Sigmoid colon (tissue), 7 donors: ENCODE data around the gene KCNAB2. TPM values are rescaled to one million over a fixed set of nuclear protein-coding genes. Genes with fewer than 3 reads are reported as not detected.
A peak's percentile ranks its signal among the peaks of the same experiment; 100 is the strongest.

ENCODE experiments used
- DNase-seq: peaks from one replicate; pipeline ENCODE4 v3.0.0-alpha.2; 2019
- H3K27ac ChIP-seq, 4 donors: fragments of 200-600 bp; sonication (generic); one replicate each; pipeline ENCODE4 v1.5.1; 2016 to 2019; ENCODE audit warnings: mild to moderate bottlenecking in 1 of 4
- H3K27me3 ChIP-seq, 3 donors: fragments of 200-600 bp; sonication (generic); one replicate each; pipeline ENCODE4 v1.5.1; 2019; ENCODE audit warnings: mild to moderate bottlenecking in 1 of 3
- H3K36me3 ChIP-seq, 4 donors: fragments of 200-600 bp; sonication (generic); one replicate each; pipeline ENCODE4 v1.5.1; 2016 to 2019
- H3K4me1 ChIP-seq, 4 donors: fragments of 200-600 bp; sonication (generic); one replicate each; pipeline ENCODE4 v1.5.1; 2017 to 2019
- H3K4me3 ChIP-seq, 4 donors: fragments of 200-600 bp; sonication (generic); one replicate each; pipeline ENCODE4 v1.5.1; 2017 to 2019; ENCODE audit warnings: mild to moderate bottlenecking in 2 of 4, moderate library complexity in 1 of 4
- H3K9me3 ChIP-seq, 4 donors: fragments of 200-600 bp in 3 of 4; sonication (generic) in 3 of 4; one replicate each; pipeline versions ENCODE4 v1.5.1 to v1.6.1; 2013 to 2019
- EP300 ChIP-seq, 4 donors: sonication (generic); formaldehyde crosslinking; IDR thresholded peaks; one replicate each; pipeline ENCODE4 v1.6.1; 2017; ENCODE audit warnings: antibody characterized with exemption in 4 of 4
- POLR2A ChIP-seq, 2 donors: fragments of 450-650 bp; IDR thresholded peaks; one replicate each; pipeline ENCODE4 v1.6.1; 2016; ENCODE audit warnings: antibody characterized with exemption in 2 of 2, mild to moderate bottlenecking in 2 of 2, moderate library complexity in 2 of 2
- POLR2AphosphoS5 ChIP-seq, 4 donors: sonication (generic); formaldehyde crosslinking; IDR thresholded peaks; one replicate each; pipeline ENCODE4 v1.6.1; 2017; ENCODE audit warnings: antibody characterized with exemption in 4 of 4
- WGBS, 2 donors: extraction: QIAGEN DNeasy Blood & Tissue Kit; methylation state at CpG; one replicate each; pipeline ENCODE4 v1.1.7; 2013; 5-methylcytosine and 5-hydroxymethylcytosine counted together
- intact Hi-C: fragments of 100-400 bp; cut with DNase I; formaldehyde crosslinking; loops from one replicate; pipeline ENCODE4 v1.15.1; 2023
- polyA plus RNA-seq, 3 donors: library from polyadenylated mRNA; stranded (reverse); fragments of 200-250 nt; gene quantifications; one replicate each; pipeline ENCODE4 v1.2.3, GENCODE V29; 2013
- total RNA-seq, 4 donors: library from RNA; depleted of rRNA; stranded (reverse); fragments of >200 nt; gene quantifications; one replicate each; pipeline ENCODE4 v1.1.0, GENCODE V29; 2016
- TF ChIP-seq, protein P1 (sequence below), 4 experiments: fragments of 450-650 bp in 3 of 4; fragments of 200-600 bp in 1 of 4; IDR thresholded peaks; one replicate each; pipeline ENCODE4 v1.5.1; 2016 to 2019; ENCODE audit warnings: antibody characterized with exemption in 4 of 4, mild to moderate bottlenecking in 3 of 4, moderate library complexity in 2 of 4
- donor health status: healthy with polysubstance abuse.
- donor health status: Bipolar disorder and iron deficiency.
- donor health status: healthy.

Gene KCNAB2
- total and polyA plus RNA-seq, 7 donors, result 3.0 to 23.5 (median 7.7) TPM

DNA sequence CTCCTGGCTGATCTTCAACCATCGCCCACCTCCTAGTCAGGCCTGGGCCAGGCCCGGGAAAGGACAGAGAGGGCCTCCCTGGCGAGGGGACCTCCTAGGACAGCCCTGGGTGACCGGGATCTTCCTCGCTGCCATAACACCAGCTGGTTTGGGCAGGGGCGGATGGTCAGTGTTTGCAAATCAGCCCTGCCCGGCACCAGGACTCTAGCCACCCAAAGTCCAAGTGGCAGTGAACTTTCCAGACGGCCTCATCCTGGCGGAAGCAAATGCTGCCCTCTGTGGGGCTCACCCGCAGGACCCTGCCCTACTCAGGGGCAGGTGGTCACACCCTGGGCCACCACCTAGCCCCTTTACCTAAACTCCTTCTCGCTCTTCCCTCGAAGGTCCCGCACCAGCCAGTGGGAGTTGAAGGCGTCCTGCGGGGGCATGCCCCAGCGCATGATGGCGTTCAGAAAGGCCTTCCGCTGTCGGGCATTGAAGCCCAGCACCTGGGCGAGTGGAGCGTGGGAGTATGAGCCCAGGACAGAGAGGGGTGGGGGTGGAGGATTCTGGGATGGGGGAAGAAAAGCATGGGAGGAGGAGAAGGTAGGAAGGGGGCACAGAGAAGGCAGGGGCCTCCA, 79.2 kb downstream of the KCNAB2 start:
- Histone ChIP-seq H3K27me3 (peaks cover 0 to 23% (median 15%) of the 10 kb centered on the region in 3 donors), H3K27ac (no peak overlapping the region), H3K4me3 (no peak overlapping the region), H3K9me3 (no peaks in the 10 kb centered on the region), H3K36me3 (no peaks in the 10 kb centered on the region), H3K4me1 (peaks cover 0 to 11% (median 8%) of the 10 kb centered on the region in 4 donors)
- TF ChIP-seq, protein P1, sequence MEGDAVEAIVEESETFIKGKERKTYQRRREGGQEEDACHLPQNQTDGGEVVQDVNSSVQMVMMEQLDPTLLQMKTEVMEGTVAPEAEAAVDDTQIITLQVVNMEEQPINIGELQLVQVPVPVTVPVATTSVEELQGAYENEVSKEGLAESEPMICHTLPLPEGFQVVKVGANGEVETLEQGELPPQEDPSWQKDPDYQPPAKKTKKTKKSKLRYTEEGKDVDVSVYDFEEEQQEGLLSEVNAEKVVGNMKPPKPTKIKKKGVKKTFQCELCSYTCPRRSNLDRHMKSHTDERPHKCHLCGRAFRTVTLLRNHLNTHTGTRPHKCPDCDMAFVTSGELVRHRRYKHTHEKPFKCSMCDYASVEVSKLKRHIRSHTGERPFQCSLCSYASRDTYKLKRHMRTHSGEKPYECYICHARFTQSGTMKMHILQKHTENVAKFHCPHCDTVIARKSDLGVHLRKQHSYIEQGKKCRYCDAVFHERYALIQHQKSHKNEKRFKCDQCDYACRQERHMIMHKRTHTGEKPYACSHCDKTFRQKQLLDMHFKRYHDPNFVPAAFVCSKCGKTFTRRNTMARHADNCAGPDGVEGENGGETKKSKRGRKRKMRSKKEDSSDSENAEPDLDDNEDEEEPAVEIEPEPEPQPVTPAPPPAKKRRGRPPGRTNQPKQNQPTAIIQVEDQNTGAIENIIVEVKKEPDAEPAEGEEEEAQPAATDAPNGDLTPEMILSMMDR (IDR thresholded peaks at IDR 0.05), result no peak
- no peak for TF ChIP-seq EP300 (IDR thresholded peaks at IDR 0.05)
- TF ChIP-seq POLR2A (IDR thresholded peaks at IDR 0.05), result no peak
- no peak for TF ChIP-seq POLR2AphosphoS5 (IDR thresholded peaks at IDR 0.05)
- peak; percentile 54 for DNase-seq
- intact Hi-C loops, result no loop called here
- 88 to 89% methylated on average over 21 of the region's 21 CpGs for WGBS, 2 donors

- Histone ChIP-seq H3K9me3 (no peaks in the 10 kb centered on the region), H3K36me3 (no peaks in the 10 kb centered on the region), H3K27me3 (peaks cover 0 to 23% (median 15%) of the 10 kb centered on the region in 3 donors), H3K4me3 (no peak overlapping the region), H3K4me1 (peaks cover 0 to 11% (median 8%) of the 10 kb centered on the region in 4 donors), H3K27ac (no peak overlapping the region)
- TF ChIP-seq POLR2A (IDR thresholded peaks at IDR 0.05) (no peak), EP300 (IDR thresholded peaks at IDR 0.05) (no peak), POLR2AphosphoS5 (IDR thresholded peaks at IDR 0.05) (no peak)
- TF ChIP-seq, protein P1 (IDR thresholded peaks at IDR 0.05), result no peak
- WGBS, 2 donors, result 77 to 84% methylated on average over 15 of the region's 15 CpGs
- DNase-seq, result peak; percentile 57
- intact Hi-C loops, result no loop called here
Measured at GRCh38 chr1:6125366-6125765, 79.7 kb downstream of the KCNAB2 start.

- H3K27me3 ChIP-seq, result peaks cover 0 to 23% (median 15%) of the 10 kb centered on the region in 3 donors
- peaks cover 0 to 11% (median 8%) of the 10 kb centered on the region in 4 donors for H3K4me1 ChIP-seq
- no peak overlapping the region for H3K27ac ChIP-seq
- intact Hi-C loops, result no loop called here
- TF ChIP-seq EP300 (IDR thresholded peaks at IDR 0.05), result no peak
- no peak for TF ChIP-seq POLR2AphosphoS5 (IDR thresholded peaks at IDR 0.05)
- TF ChIP-seq, protein P1 (IDR thresholded peaks at IDR 0.05), result no peak
- TF ChIP-seq POLR2A (IDR thresholded peaks at IDR 0.05), result no peak
- DNase-seq, result peak; percentile 44
- WGBS, 2 donors, result 38 to 82% methylated on average over 13 of the region's 13 CpGs
- H3K36me3 ChIP-seq, result no peaks in the 10 kb centered on the region
- H3K9me3 ChIP-seq, result no peaks in the 10 kb centered on the region
- H3K4me3 ChIP-seq, result no peak overlapping the region
Measured at GRCh38 chr1:6126028-6126427, 80.3 kb downstream of the KCNAB2 start.

- WGBS, 2 donors, result 64 to 87% methylated on average over 16 of the region's 16 CpGs
- DNase-seq, result peak; percentile 39
- intact Hi-C loops, result no loop called here
Measured at GRCh38 chr1:6126521-6127067, 80.9 kb downstream of the KCNAB2 start.

More at GRCh38 chr1:6126521-6127067, 80.9 kb downstream of the KCNAB2 start:
- H3K36me3 ChIP-seq, result no peaks in the 10 kb centered on the region
- H3K27me3 ChIP-seq, result peaks cover 0 to 23% (median 15%) of the 10 kb centered on the region in 3 donors
- H3K27ac ChIP-seq, result no peak overlapping the region
- TF ChIP-seq EP300 (IDR thresholded peaks at IDR 0.05) (no peak), POLR2A (IDR thresholded peaks at IDR 0.05) (no peak), POLR2AphosphoS5 (IDR thresholded peaks at IDR 0.05) (no peak)
- TF ChIP-seq, protein P1 (IDR thresholded peaks at IDR 0.05), result no peak
- peaks cover 0 to 11% (median 8%) of the 10 kb centered on the region in 4 donors for H3K4me1 ChIP-seq
- H3K9me3 ChIP-seq, result no peaks in the 10 kb centered on the region
- H3K4me3 ChIP-seq, result no peak overlapping the region
